Type B pancreatic cell (in vitro differentiated cells): ENCODE data around the gene YWHAG. TPM values are rescaled to one million over a fixed set of nuclear protein-coding genes. Genes with fewer than 3 reads are reported as not detected.

ENCODE experiments used
- DNase-seq: peaks from one replicate; pipeline ENCODE4 v3.0.0; 2021; ENCODE audit warnings: mixed read lengths; ENCODE audit not compliant: unreplicated experiment; ENCODE audit errors: extremely low spot score
- H3K27ac Mint-ChIP-seq: 2 replicates; pipeline ENCODE4 v1.8.0; 2021; ENCODE audit warnings: mild to moderate bottlenecking, mixed read lengths
- H3K27me3 Mint-ChIP-seq: 2 replicates; pipeline ENCODE4 v1.8.0; 2021; ENCODE audit warnings: mixed read lengths
- H3K36me3 Mint-ChIP-seq: 2 replicates; pipeline ENCODE4 v1.8.0; 2021; ENCODE audit warnings: mixed read lengths
- H3K4me1 Mint-ChIP-seq: one replicate; pipeline ENCODE4 v1.8.0; 2021; ENCODE audit warnings: mixed read lengths; ENCODE audit not compliant: unreplicated experiment
- H3K4me3 Mint-ChIP-seq: 2 replicates; pipeline ENCODE4 v1.8.0; 2021; ENCODE audit warnings: mild to moderate bottlenecking, mixed read lengths
- H3K9me3 Mint-ChIP-seq: 2 replicates; pipeline ENCODE4 v1.8.0; 2021; ENCODE audit warnings: mixed read lengths
- total RNA-seq: library from RNA; stranded (reverse); gene quantifications from 2 replicates; pipeline ENCODE4 v1.2.1, GENCODE V29; 2021; ENCODE audit warnings: low replicate concordance
- TF ChIP-seq, protein P1 (sequence below): fragments of 200-600 bp; sonication (generic); conservative IDR thresholded peaks from 2 replicates; pipeline ENCODE4 v1.5.0; 2021; ENCODE audit warnings: antibody characterized with exemption, mild to moderate bottlenecking

Gene YWHAG
- total RNA-seq, 1 donor from 2014 or later, result 140 TPM

DNA sequence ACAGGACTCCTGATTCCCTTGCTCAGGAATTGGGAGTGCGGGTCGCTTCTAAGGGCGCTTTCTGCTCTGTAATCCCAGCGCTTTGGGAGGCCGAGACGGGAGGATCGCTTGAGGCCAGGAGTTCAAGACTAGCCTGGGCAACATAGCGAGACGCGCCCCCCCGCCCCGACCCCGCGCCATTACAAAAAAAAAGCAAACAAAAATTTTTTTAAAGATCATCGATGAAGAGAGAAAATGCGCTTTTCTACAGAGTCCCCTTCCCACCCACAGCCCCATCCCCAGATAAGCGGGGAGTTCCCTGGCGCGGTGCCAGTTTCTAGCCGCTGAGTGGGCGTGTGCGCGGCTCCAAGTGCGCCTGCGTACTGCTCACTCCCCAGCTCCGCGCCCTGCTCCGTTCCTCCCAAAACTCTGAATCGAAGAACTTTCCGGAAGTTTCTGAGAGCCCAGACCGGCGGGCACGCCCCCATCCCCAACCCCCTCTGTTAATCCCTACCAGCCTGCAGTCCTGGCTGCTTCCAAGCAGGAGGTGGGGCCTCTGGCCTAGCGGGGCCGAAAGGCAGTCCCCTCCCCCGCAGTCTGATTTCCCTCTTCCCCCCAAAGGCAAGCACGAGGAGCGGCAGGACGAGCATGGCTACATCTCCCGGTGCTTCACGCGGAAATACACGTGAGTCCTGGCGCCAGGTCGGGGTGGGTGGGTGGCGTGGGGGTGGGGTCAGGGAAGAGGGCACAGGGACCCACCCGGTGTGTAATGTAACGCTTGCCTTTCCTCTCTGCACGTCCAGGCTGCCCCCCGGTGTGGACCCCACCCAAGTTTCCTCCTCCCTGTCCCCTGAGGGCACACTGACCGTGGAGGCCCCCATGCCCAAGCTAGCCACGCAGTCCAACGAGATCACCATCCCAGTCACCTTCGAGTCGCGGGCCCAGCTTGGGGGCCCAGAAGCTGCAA lies 55.3 kb downstream of the YWHAG start:
- DNase-seq, result peak; percentile 86
- Mint-ChIP-seq H3K27me3 (no peaks in the 10 kb centered on the region), H3K9me3 (no peaks in the 10 kb centered on the region), H3K4me1 (peaks cover 30% of the 10 kb centered on the region), H3K36me3 (no peaks in the 10 kb centered on the region), H3K4me3 (peak overlapping the region; percentile 91), H3K27ac (peak overlapping the region; percentile 91)
- TF ChIP-seq, protein P1, sequence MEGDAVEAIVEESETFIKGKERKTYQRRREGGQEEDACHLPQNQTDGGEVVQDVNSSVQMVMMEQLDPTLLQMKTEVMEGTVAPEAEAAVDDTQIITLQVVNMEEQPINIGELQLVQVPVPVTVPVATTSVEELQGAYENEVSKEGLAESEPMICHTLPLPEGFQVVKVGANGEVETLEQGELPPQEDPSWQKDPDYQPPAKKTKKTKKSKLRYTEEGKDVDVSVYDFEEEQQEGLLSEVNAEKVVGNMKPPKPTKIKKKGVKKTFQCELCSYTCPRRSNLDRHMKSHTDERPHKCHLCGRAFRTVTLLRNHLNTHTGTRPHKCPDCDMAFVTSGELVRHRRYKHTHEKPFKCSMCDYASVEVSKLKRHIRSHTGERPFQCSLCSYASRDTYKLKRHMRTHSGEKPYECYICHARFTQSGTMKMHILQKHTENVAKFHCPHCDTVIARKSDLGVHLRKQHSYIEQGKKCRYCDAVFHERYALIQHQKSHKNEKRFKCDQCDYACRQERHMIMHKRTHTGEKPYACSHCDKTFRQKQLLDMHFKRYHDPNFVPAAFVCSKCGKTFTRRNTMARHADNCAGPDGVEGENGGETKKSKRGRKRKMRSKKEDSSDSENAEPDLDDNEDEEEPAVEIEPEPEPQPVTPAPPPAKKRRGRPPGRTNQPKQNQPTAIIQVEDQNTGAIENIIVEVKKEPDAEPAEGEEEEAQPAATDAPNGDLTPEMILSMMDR, result no peak

GRCh38 chr7:76302347-76303201 lies 56.2 kb downstream of the YWHAG start, which contains the start of gene HSPB1:
TSS of gene HSPB1 (plus strand) at chr7:76302673. CDS start at chr7:76302713, 40 bp downstream.
- H3K36me3 Mint-ChIP-seq, result no peaks in the 10 kb centered on the region
- DNase-seq, result no peak
- H3K27ac Mint-ChIP-seq, result peak within 1 kb of the TSS; percentile 91
- H3K27me3 Mint-ChIP-seq, result no peaks in the 10 kb centered on the region
- TF ChIP-seq, protein P1, result peak; percentile 16
- no peaks in the 10 kb centered on the region for H3K9me3 Mint-ChIP-seq
- H3K4me1 Mint-ChIP-seq, result peaks cover 30% of the 10 kb centered on the region
- H3K4me3 Mint-ChIP-seq, result peak within 1 kb of the TSS; percentile 91

DNA sequence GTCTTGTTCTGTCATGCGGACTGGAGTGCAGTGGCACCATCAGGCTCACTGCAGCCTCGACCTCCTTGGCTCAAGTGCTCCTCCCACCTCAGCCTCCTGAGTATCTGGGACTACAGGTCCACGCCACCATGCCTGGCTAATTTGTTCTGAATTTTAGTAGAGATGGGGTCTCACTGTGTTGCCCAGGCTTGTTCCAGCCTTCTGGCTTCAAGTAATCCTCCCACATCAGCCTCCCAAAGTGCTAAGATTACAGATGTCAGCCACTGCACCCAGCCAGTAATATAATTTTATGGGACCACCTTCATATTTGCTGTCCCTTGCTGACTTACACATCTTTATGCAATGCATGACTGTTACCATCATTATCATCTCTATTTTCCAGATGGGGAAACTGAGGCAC lies 57.8 kb downstream of the YWHAG start:
- H3K27me3 Mint-ChIP-seq, result no peaks in the 10 kb centered on the region
- TF ChIP-seq, protein P1, result no peak
- no peak overlapping the region for H3K4me3 Mint-ChIP-seq
- H3K9me3 Mint-ChIP-seq, result no peaks in the 10 kb centered on the region
- peaks cover 27% of the 10 kb centered on the region for H3K4me1 Mint-ChIP-seq
- no peak for DNase-seq
- H3K27ac Mint-ChIP-seq, result no peak overlapping the region
- H3K36me3 Mint-ChIP-seq, result no peaks in the 10 kb centered on the region

GRCh38 chr7:76300166-76300731 lies 58.5 kb downstream of the YWHAG start:
- TF ChIP-seq, protein P1, result no peak
- DNase-seq, result no peak
- H3K9me3 Mint-ChIP-seq, result no peaks in the 10 kb centered on the region
- H3K4me3 Mint-ChIP-seq, result peak overlapping the region; percentile 54
- no peaks in the 10 kb centered on the region for H3K36me3 Mint-ChIP-seq
- peak overlapping the region; percentile 77 for H3K27ac Mint-ChIP-seq
- peaks cover 27% of the 10 kb centered on the region for H3K4me1 Mint-ChIP-seq
- H3K27me3 Mint-ChIP-seq, result no peaks in the 10 kb centered on the region
